Uterus (tissue), 4 donors: ENCODE measurements around the gene THY1. TPM values are rescaled to one million over a fixed set of nuclear protein-coding genes. Genes with fewer than 3 reads are reported as not detected.
A peak's percentile ranks its signal among the peaks of the same experiment; 100 is the strongest.

Experiments
- DNase-seq, 2 donors: peaks; one replicate each; pipeline ENCODE4 v3.0.0-alpha.2; 2019 to 2020
- H3K27ac ChIP-seq, 2 donors: fragments of 200-600 bp; sonication (generic); 1 replicate in 1 of 2; 2 replicates in 1 of 2; pipeline ENCODE4 v1.5.1; 2016 to 2018
- H3K27me3 ChIP-seq, 2 donors: fragments of 200-600 bp; sonication (generic); one replicate each; pipeline ENCODE4 v1.5.1; 2018 to 2019; ENCODE audit warnings: control low read depth in 1 of 2
- H3K36me3 ChIP-seq, 2 donors: fragments of 200-600 bp; sonication (generic); one replicate each; pipeline ENCODE4 v1.5.1; 2019; ENCODE audit warnings: control low read depth in 1 of 2
- H3K4me1 ChIP-seq, 2 donors: fragments of 200-600 bp; sonication (generic); one replicate each; pipeline ENCODE4 v1.5.1; 2018 to 2019; ENCODE audit warnings: control low read depth in 1 of 2
- H3K4me3 ChIP-seq, 2 donors: fragments of 200-600 bp; sonication (generic); 1 replicate in 1 of 2; 2 replicates in 1 of 2; pipeline ENCODE4 v1.5.1; 2018 to 2019; ENCODE audit warnings: mild to moderate bottlenecking in 1 of 2
- H3K9me3 ChIP-seq, 2 donors: fragments of 200-600 bp; sonication (generic); one replicate each; pipeline ENCODE4 v1.5.1; 2019; ENCODE audit warnings: control low read depth in 1 of 2
- POLR2A ChIP-seq, 2 donors: fragments of 450-650 bp; IDR thresholded peaks; one replicate each; pipeline ENCODE4 v1.6.1; 2016; ENCODE audit warnings: antibody characterized with exemption in 2 of 2, mild to moderate bottlenecking in 1 of 2, moderate library complexity in 1 of 2
- intact Hi-C: fragments of 100-400 bp; cut with DNase I; formaldehyde crosslinking; loops from one replicate; pipeline ENCODE4 v1.15.1; 2023; ENCODE audit warnings: low total_unique reads
- total RNA-seq, 4 donors: library from RNA; depleted of rRNA in 3 of 4; stranded (reverse); fragments of >200 nt in 3 of 4; gene quantifications; one replicate each; pipeline versions ENCODE4 v1.1.0 to v1.2.4, GENCODE V29; 2014 to 2023
- TF ChIP-seq, protein P1 (sequence below), 4 experiments: fragments of 200-600 bp in 2 of 4; fragments of 450-650 bp in 2 of 4; sonication (generic) in 2 of 4; IDR thresholded peaks; one replicate each; pipeline ENCODE4 v1.5.1; 2016 to 2019; ENCODE audit warnings: antibody characterized with exemption in 4 of 4, mild to moderate bottlenecking in 2 of 4, moderate library complexity in 1 of 4
- donor health status: DM: yes; HTN: yes; CAD: no.

The THY1 gene
- total RNA-seq, 4 donors from 2014 or later = 10.7 to 88.9 (median 41.3) TPM

DNA sequence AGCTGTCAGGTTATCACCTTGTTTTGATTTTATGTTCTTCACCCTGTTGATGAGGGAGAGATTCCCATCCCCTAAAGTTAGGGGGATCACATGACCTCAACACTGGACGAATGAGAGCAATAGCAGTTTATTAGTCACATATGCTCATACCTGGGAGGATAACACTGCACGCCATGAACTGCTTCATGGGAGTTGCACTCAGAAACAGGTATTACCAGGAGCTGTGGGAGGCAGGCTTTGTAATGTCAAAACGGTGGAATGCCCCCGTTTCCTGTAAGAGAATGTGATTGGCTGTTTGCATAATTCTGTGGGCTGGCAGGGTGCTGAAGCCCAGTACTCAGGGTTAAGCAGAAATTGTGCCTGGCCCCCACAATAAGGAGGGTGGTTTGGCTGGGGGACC lies 3.2 kb upstream of the THY1 start:
- peaks cover 0 to 7% of the 10 kb centered on the region in 2 donors for H3K4me1 ChIP-seq
- intact Hi-C loops = no loop called here
- H3K27me3 ChIP-seq = no peaks in the 10 kb centered on the region
- no peaks in the 10 kb centered on the region for H3K36me3 ChIP-seq
- H3K4me3 ChIP-seq = no peak overlapping the region
- no peak for DNase-seq
- TF ChIP-seq, protein P1, sequence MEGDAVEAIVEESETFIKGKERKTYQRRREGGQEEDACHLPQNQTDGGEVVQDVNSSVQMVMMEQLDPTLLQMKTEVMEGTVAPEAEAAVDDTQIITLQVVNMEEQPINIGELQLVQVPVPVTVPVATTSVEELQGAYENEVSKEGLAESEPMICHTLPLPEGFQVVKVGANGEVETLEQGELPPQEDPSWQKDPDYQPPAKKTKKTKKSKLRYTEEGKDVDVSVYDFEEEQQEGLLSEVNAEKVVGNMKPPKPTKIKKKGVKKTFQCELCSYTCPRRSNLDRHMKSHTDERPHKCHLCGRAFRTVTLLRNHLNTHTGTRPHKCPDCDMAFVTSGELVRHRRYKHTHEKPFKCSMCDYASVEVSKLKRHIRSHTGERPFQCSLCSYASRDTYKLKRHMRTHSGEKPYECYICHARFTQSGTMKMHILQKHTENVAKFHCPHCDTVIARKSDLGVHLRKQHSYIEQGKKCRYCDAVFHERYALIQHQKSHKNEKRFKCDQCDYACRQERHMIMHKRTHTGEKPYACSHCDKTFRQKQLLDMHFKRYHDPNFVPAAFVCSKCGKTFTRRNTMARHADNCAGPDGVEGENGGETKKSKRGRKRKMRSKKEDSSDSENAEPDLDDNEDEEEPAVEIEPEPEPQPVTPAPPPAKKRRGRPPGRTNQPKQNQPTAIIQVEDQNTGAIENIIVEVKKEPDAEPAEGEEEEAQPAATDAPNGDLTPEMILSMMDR (IDR thresholded peaks at IDR 0.05) = no peak
- no peak for TF ChIP-seq POLR2A (IDR thresholded peaks at IDR 0.05)
- no peaks in the 10 kb centered on the region for H3K9me3 ChIP-seq
- no peak overlapping the region for H3K27ac ChIP-seq

DNA sequence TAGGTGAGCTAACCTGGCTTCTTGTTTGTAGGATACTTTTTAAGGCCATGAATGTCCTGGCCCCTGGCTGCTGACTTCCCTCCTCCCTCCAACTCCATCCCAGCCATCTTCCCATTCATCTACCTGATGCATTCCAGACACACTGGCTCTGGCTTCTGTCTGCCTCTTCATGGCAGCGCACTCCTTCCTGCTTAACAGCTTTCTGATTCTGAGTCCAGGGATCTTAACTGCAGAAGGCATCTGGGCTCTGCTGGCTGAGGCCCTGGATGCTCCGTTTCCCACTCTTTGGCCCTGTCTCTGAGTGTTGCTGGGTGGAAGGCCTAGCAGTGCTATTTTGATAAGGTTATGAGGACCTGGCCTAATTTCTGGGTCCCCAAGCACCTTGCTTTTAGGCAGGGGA lies 1.8 kb upstream of the THY1 start:
- Histone ChIP-seq H3K4me1 (peaks cover 0 to 7% of the 10 kb centered on the region in 2 donors), H3K36me3 (no peaks in the 10 kb centered on the region), H3K4me3 (no peak overlapping the region), H3K27ac (peak overlapping the region in 1 of 2 donors; percentile 41), H3K9me3 (no peaks in the 10 kb centered on the region), H3K27me3 (no peaks in the 10 kb centered on the region)
- no peak for TF ChIP-seq POLR2A (IDR thresholded peaks at IDR 0.05)
- TF ChIP-seq, protein P1 (IDR thresholded peaks at IDR 0.05) = no peak
- no peak for DNase-seq
- intact Hi-C loops = no loop called here

DNA sequence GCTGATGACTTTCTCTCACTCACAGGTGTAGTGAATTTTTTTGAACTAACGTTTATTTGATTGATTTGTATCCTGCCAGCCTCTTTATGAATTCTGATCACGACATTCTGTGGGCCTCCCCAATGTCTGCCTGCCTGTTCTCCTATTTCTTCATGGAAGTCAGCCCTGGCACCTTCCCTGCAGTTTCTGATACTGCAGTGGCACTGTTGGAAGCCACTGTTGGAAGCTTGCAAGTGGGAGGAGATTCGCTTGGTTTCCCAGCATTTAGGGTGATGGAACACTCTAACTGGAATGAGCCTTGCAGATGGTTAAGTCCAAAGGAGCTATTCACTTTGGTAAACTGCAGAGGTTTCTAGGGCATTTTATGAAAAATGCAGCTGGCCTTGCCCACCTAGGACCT lies 1.3 kb upstream of the THY1 start:
- intact Hi-C loops = no loop called here
- peak overlapping the region in 1 of 2 donors; percentile 41 for H3K27ac ChIP-seq
- no peak overlapping the region for H3K4me3 ChIP-seq
- no peak for TF ChIP-seq POLR2A (IDR thresholded peaks at IDR 0.05)
- TF ChIP-seq, protein P1 (IDR thresholded peaks at IDR 0.05) = no peak
- peaks cover 0 to 7% of the 10 kb centered on the region in 2 donors for H3K4me1 ChIP-seq
- H3K9me3 ChIP-seq = no peaks in the 10 kb centered on the region
- no peaks in the 10 kb centered on the region for H3K27me3 ChIP-seq
- DNase-seq = no peak
- H3K36me3 ChIP-seq = no peaks in the 10 kb centered on the region

DNA sequence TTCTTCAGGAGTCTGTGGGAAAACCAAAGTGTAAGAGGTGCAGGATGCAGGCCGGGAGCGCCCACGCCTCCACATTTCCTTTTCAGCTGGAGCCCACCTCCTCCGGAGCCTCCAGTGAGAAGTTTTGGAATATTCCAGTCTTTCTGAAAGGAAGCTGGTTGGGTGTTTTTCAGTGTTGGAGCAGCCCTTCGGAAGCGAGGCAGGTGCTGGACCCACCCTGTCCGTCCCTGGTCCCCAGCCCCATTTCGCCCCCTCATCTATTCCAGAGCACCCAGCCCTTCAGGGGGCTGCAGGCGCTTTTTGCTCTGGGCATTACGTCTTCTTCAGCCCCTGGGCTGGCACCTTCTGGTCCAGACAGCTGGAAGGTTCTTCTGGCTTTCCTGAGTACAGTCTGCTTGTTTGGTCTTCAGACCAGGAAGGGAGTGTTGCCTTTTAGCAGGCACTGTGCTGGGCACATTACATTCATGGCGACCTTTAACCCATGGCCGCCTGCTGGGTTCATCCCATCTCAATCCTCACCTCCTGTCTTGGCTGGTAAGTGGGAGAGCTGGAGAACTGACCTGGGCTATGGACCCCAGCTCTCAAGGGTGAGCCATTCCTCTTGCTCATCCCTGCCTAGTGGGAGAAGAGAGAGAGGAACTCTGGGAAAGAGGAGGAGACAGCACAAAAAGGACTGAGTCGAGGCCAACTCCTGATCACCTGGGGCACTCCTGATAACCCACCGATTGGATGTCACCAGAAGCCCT lies 710 bp upstream of the THY1 start:
- peaks cover 0 to 7% of the 10 kb centered on the region in 2 donors for H3K4me1 ChIP-seq
- no peak for DNase-seq
- TF ChIP-seq, protein P1 (IDR thresholded peaks at IDR 0.05) = no peak
- no peak for TF ChIP-seq POLR2A (IDR thresholded peaks at IDR 0.05)
- H3K27ac ChIP-seq = peak overlapping the region in 1 of 2 donors; percentile 81
- peak overlapping the region in 1 of 2 donors; percentile 66 for H3K4me3 ChIP-seq
- no peaks in the 10 kb centered on the region for H3K27me3 ChIP-seq
- H3K36me3 ChIP-seq = no peaks in the 10 kb centered on the region
- intact Hi-C loops = no loop called here
- H3K9me3 ChIP-seq = no peaks in the 10 kb centered on the region

DNA sequence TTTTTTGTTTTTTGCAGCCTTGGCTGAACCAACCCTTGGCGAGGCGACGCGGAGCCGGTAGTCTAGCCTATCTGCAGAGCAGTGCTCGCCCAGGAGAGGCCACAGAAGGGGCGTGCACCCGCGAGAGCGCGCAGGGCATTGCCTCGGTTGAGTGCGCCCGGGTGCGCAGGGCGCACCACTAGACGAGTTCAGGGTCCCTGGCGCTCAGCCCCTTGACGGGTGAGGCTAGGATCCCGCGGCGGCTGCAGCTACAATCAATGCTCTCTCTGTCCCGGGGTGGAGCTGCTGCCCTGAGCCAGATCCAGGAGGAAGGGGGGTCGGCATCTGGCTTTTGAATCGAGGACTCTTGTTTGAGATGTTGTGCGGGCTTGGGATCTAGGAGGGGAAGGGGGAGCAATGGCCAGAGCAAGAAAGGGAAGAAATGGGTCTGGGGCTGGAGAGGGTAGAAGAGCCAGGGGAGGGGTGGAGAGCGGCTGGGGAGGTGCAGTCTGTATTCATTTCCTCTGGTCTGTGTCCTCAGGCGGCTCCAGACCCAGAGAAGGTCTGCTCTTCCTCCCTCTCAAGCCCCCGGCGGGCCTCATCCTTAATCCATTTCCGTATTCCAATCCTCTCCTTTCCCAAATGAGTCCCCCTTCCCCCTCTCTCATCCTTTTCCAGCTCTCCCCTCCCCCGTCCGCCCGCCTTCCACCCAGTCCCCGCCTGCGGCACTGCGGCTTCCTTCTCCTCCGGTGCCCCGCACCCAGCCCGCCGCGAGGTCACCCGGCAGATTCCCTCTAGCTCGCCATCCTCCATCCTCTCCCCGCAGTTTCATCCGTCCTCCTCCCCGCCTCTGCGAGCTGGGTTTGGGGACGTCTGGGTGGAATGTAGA lies 797 bp downstream of the THY1 start:
- intact Hi-C loops = no loop called here
- H3K4me1 ChIP-seq = peaks cover 0 to 11% of the 10 kb centered on the region in 2 donors

More for the DNA sequence above, 797 bp downstream of the THY1 start:
- DNase-seq = no peak
- Histone ChIP-seq H3K4me3 (peak overlapping the region; percentile 42 to 66), H3K27ac (peak overlapping the region; percentile 5 to 81), H3K36me3 (no peaks in the 10 kb centered on the region), H3K27me3 (no peaks in the 10 kb centered on the region), H3K9me3 (no peaks in the 10 kb centered on the region)
- no peak for TF ChIP-seq POLR2A (IDR thresholded peaks at IDR 0.05)
- TF ChIP-seq, protein P1 (IDR thresholded peaks at IDR 0.05) = no peak
